SK-N-MC (cell line): ENCODE measurements around the gene ODF2L.

Experiments
- DNase-seq: peaks from one replicate; pipeline ENCODE4 v3.0.0-alpha.2; 2011; ENCODE audit warnings: low read depth, low spot score
- H3K27ac ChIP-seq: fragments of 200-600 bp; sonication (generic); 2 replicates; pipeline ENCODE4 v1.5.1; 2016; ENCODE audit warnings: mixed run types
- H3K36me3 ChIP-seq: fragments of 200-600 bp; sonication (generic); 2 replicates; pipeline ENCODE4 v1.6.1; 2017; ENCODE audit warnings: antibody characterized with exemption, low read length, mixed read lengths; ENCODE audit not compliant: insufficient read depth
- H3K4me3 ChIP-seq: fragments of 200-600 bp; sonication (generic); 2 replicates; pipeline ENCODE4 v1.5.1; 2016
- H3K9ac ChIP-seq: fragments of 200-600 bp; sonication (generic); 2 replicates; pipeline ENCODE4 v1.8.0; 2017; ENCODE audit warnings: mixed run types, mixed read lengths; ENCODE audit not compliant: insufficient read length
- H3K9me3 ChIP-seq: fragments of 200-600 bp; sonication (generic); 2 replicates; pipeline ENCODE4 v1.6.1; 2017; ENCODE audit warnings: low read depth, mild to moderate bottlenecking, antibody characterized with exemption, low read length, moderate library complexity, mixed read lengths
- EZH2 ChIP-seq: fragments of 200-600 bp; sonication (generic); IDR thresholded peaks from one replicate; pipeline ENCODE4 v1.6.1; 2017; ENCODE audit warnings: antibody characterized with exemption
- FOXP2 ChIP-seq: optimal IDR thresholded peaks from 2 replicates; pipeline ENCODE3; 2011; ENCODE audit warnings: mild to moderate bottlenecking, moderate library complexity; ENCODE audit not compliant: insufficient read depth; ENCODE audit errors: extremely low read length, control extremely low read depth
- POLR2AphosphoS5 ChIP-seq: IDR thresholded peaks from 2 replicates; pipeline ENCODE4 v1.6.1; 2012; ENCODE audit warnings: mild to moderate bottlenecking, low read depth, low read length, borderline replicate concordance

ODF2L gene

DNA sequence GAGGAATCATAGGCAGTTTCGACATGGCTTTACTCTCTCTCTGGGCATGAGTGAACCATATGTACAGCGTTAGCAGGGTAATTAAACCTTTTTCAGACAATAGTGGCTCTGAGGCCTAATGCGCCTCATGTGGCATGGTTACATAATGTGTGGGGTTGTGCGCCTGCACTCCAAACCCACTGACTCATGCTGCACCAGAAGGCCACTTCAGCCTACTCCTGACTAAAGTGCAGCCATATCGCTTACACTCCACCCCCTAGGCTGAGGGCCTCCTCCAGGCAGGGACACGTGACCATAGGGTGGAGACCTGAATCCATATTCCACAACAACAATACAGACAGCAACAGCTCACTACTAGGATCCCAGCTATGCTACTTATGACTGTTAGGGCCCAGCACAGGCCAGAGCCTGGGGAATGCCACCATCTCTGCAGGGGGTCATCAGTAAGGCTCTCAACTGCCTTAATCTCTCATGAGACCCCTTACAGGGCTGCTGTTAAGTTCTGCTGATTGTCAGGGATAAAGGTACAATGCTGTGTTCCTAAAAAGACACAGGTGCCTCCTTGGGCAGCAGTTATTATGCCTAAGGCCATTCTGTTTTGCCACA, 13.4 kb upstream of the ODF2L start:
- DNase-seq = no peak
- H3K4me3 ChIP-seq = no peak overlapping the region
- H3K9me3 ChIP-seq = no peaks in the 10 kb centered on the region
- TF ChIP-seq EZH2 (no peak), POLR2AphosphoS5 (no peak), FOXP2 (no peak)
- H3K36me3 ChIP-seq = no peaks in the 10 kb centered on the region
- no peak overlapping the region for H3K9ac ChIP-seq
- H3K27ac ChIP-seq = no peak overlapping the region

- Histone ChIP-seq H3K27ac (0 out of 2 replicates have a peak overlapping the region, but pooled peaks have one; percentile 25), H3K9me3 (no peaks in the 10 kb centered on the region), H3K9ac (peak overlapping the region; percentile 81), H3K36me3 (no peaks in the 10 kb centered on the region), H3K4me3 (peak overlapping the region; percentile 99)
- no peak for DNase-seq
- TF ChIP-seq FOXP2 (no peak), POLR2AphosphoS5 (no peak), EZH2 (no peak)
These were observed 371 bp upstream of the ODF2L start for GRCh38 chr1:86396498-86396890.

DNA sequence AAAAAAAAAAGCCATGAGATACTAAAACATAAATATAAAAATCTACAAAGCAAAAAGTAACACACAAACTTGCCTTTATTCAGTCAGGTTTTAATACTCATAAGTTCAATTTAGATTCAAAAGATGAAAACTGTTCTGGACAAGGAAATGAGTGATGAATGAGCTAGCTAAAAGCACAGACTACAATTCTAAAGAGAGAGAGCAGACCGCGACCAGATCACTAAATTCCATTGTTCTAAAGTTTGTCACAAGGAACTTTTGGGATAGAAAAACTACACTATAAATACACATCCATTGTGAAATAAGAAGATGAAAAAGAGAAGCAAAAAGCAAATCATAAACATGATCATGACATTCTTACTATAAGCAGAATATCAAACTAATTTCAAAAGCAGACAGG, 1.7 kb downstream of the ODF2L start:
- H3K27ac ChIP-seq = no peak overlapping the region
- H3K9me3 ChIP-seq = no peaks in the 10 kb centered on the region
- no peak overlapping the region for H3K9ac ChIP-seq
- TF ChIP-seq FOXP2 (no peak), POLR2AphosphoS5 (no peak), EZH2 (no peak)
- no peak overlapping the region for H3K4me3 ChIP-seq
- H3K36me3 ChIP-seq = no peaks in the 10 kb centered on the region
- no peak for DNase-seq

DNA sequence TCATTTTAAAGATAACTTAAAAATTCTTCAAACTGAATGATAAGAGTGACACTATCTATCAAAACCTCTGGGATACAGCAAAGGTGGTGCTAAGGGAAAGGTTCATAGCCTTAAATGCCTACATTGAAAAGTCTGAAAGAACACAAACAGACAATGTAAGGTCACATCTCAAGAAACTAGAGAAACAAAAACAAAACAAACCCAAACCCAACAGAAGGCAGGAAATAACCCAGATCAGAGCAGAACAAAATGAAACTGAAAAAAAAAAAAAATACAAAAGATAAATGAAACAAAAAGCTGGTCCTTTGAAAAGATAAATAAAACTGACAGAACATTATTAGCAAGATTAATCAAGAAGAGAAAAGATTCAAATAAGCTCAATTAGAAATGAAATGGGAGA, 6.8 kb downstream of the ODF2L start:
- no peak for TF ChIP-seq FOXP2
- TF ChIP-seq EZH2 = no peak
- TF ChIP-seq POLR2AphosphoS5 = no peak
- Histone ChIP-seq H3K4me3 (no peak overlapping the region), H3K9me3 (no peaks in the 10 kb centered on the region), H3K27ac (no peak overlapping the region), H3K9ac (no peak overlapping the region), H3K36me3 (no peaks in the 10 kb centered on the region)
- no peak for DNase-seq

DNA sequence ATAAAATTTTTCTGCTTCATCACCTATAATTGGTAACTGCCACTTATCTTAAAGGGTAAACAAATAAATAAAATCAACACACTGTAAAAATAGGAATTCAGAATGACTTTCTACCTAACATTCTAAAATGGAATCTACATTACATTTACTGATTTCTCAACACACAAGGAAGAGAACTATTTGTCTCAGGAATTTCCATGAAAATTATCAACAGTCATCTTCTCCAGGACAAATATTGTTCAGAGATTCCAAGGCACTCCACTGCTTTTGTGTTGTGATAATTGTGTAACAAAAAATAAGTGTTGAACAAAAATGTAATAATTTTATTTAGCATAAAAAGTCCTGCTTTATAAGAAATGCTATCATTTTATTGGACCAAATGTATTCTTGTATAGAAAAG, 7.3 kb downstream of the ODF2L start:
- DNase-seq = no peak
- no peaks in the 10 kb centered on the region for H3K36me3 ChIP-seq
- H3K27ac ChIP-seq = no peak overlapping the region
- TF ChIP-seq FOXP2 (no peak), POLR2AphosphoS5 (no peak), EZH2 (no peak)
- no peak overlapping the region for H3K9ac ChIP-seq
- H3K9me3 ChIP-seq = no peaks in the 10 kb centered on the region
- no peak overlapping the region for H3K4me3 ChIP-seq

- no peak overlapping the region for H3K4me3 ChIP-seq
These were observed 8.1 kb downstream of the ODF2L start for GRCh38 chr1:86387916-86388627.

GRCh38 chr1:86382878-86383277, 13.2 kb downstream of the ODF2L start:
- H3K36me3 ChIP-seq = peaks cover 10% of the 10 kb centered on the region; the same call in 1 of the 2 replicates
- no peak for TF ChIP-seq EZH2
- no peak for TF ChIP-seq POLR2AphosphoS5
- no peak for TF ChIP-seq FOXP2
- no peak for DNase-seq
- no peak overlapping the region for H3K4me3 ChIP-seq
- peak overlapping the region; percentile 13 for H3K9ac ChIP-seq
- H3K27ac ChIP-seq = no peak overlapping the region
- H3K9me3 ChIP-seq = no peaks in the 10 kb centered on the region

More at GRCh38 chr1:86387916-86388627, 8.1 kb downstream of the ODF2L start:
- TF ChIP-seq FOXP2 (no peak), POLR2AphosphoS5 (no peak), EZH2 (no peak)
- H3K36me3 ChIP-seq = no peaks in the 10 kb centered on the region
- no peak for DNase-seq
- H3K9ac ChIP-seq = no peak overlapping the region
- no peaks in the 10 kb centered on the region for H3K9me3 ChIP-seq
- no peak overlapping the region for H3K27ac ChIP-seq

GRCh38 chr1:86381223-86381622, 14.9 kb downstream of the ODF2L start:
- DNase-seq = no peak
- Histone ChIP-seq H3K9me3 (peaks cover 3% of the 10 kb centered on the region; the same call in 1 of the 2 replicates), H3K9ac (no peak overlapping the region), H3K36me3 (peaks cover 24% of the 10 kb centered on the region; the same call in 1 of the 2 replicates), H3K27ac (no peak overlapping the region), H3K4me3 (no peak overlapping the region)
- TF ChIP-seq EZH2 (no peak), FOXP2 (no peak), POLR2AphosphoS5 (no peak)

DNA sequence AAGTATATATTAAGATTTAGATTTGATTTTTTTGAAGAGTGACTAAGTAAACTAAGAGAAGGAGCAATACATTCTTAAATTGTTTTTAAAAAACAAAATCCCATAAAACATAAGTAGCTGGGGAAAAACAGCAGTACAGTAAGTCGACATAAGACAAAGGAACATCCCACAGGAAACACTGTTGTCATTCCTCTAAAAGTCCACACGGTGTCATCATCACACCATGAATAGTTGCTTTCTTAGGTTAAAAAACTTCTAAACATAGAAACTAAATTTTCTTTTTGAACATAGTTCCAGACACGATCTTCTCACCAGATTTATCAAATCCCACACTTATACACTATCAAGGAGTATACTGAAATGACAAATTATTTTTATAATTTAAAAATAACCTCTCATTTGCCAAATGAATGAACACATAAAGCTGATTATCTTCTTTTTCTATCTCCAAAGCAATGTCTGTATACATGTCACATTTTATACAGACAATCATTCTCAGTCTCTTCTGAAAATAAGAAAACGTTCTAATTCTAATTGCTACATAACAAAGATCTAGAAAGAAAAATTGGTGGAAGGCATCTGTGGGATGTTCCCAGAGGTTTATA, 15.8 kb downstream of the ODF2L start:
- H3K36me3 ChIP-seq = peaks cover 25% of the 10 kb centered on the region; the same call in 1 of the 2 replicates
- peak; percentile 74 for DNase-seq
- TF ChIP-seq POLR2AphosphoS5 (no peak), FOXP2 (no peak)
- H3K9ac ChIP-seq = peak overlapping the region; percentile 17
- H3K9me3 ChIP-seq = peaks cover 3% of the 10 kb centered on the region; the same call in 1 of the 2 replicates
- no peak overlapping the region for H3K4me3 ChIP-seq
- H3K27ac ChIP-seq = no peak overlapping the region
